ENCODE results near the gene RABL6.
"Not testable (repeated sequence)": the region's sequence is repeated elsewhere in the genome, so short reads cannot be mapped to it uniquely, and the experiment has no call there.

Gene RABL6

DNA sequence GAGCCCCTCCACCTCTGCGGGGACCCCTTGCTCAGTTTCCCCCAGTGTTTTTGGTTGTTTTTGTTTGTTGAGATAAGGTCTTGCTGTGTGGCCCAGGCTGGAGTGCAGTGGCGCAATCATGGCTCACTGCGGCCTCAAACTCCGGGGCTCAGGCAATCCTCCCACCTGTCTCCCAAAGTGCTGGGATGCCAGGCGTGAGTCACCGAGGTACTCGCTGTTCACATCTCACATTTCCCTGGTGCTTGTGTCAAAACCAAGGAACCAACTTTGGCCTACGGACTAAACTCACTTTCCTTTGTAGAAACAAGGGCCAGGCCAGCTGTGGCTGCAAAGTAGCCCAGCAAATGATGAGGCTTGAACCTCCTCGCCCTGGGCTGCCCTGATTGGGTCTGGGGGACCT, 24.8 kb downstream of the RABL6 start (continued):
- TF ChIP-seq, protein P1, sequence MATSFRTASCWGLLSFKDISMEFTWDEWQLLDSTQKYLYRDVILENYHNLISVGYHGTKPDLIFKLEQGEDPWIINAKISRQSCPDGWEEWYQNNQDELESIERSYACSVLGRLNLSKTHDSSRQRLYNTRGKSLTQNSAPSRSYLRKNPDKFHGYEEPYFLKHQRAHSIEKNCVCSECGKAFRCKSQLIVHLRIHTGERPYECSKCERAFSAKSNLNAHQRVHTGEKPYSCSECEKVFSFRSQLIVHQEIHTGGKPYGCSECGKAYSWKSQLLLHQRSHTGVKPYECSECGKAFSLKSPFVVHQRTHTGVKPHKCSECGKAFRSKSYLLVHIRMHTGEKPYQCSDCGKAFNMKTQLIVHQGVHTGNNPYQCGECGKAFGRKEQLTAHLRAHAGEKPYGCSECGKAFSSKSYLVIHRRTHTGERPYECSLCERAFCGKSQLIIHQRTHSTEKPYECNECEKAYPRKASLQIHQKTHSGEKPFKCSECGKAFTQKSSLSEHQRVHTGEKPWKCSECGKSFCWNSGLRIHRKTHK (tag by site-specific recombination; IDR thresholded peaks at IDR 0.05) = no peak

DNA sequence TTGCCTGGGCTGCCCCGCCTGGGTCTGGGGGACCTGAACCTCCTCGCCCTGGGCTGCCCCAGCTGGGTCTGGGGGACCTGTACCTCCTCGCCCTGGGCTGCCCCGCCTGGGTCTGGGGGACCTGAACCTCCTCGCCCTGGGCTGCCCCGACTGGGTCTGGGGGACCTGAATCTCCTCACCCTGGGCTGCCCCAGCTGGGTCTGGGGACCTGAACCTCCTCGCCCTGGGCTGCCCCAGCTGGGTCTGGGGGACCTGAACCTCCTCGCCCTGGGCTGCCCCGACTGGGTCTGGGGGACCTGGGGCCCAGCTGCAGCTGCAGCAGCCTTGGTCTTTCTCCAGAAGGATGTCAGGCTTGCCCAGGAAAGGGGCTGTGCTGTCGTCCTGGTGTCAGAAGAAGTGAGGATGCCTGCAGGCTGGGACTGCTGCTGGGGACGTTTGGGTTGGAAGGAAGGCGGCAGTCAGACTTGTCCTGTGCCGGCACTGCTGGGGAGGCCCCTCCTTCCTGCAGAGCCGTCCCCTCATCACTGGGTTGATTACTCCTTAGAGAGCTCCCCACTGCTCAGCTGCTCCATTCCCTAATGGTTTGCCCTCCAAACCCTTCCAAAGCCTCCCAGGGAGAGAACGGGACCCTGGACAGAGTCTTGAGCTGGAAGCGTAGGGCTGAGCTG, 25.8 kb downstream of the RABL6 start:
- not testable (repeated sequence) for H3K4me3 ChIP-seq (ENCODE audit: low read depth, low read length); H3K4me1 ChIP-seq (ENCODE audit: control insufficient read depth, insufficient read depth, low read length); H3K9me3 ChIP-seq (ENCODE audit: control insufficient read depth, insufficient read depth, low read depth, low read length); H3K27ac ChIP-seq (ENCODE audit: extremely low read depth, low read depth, low read length)
- ChIA-PET POLR2A (interaction anchor here (1.4 kb wide), 1 partner anchor 25 kb away, joined by 3 read pairs; no protein-coding TSS in a partner anchor), CTCF (interaction anchor here (0.6 to 1.1 kb wide), 4 partner anchors 9 to 45 kb away, joined by 3 to 4 read pairs (median 3); partner anchors contain the start of gene AJM1)
- TF ChIP-seq GLIS1 (tag by site-specific recombination; IDR thresholded peaks at IDR 0.05) (peak; percentile 31; the same call in 1 of the 2 replicates), ZNF600 (tag by site-specific recombination; IDR thresholded peaks at IDR 0.05) (peak; percentile 89), ZIC2 (tag by site-specific recombination; IDR thresholded peaks at IDR 0.05) (peak; percentile 34), ZNF394 (tag by site-specific recombination; IDR thresholded peaks at IDR 0.05; ENCODE audit: borderline replicate concordance) (peak; percentile 53; the same call in 1 of the 2 replicates)
- TF ChIP-seq, protein P2, sequence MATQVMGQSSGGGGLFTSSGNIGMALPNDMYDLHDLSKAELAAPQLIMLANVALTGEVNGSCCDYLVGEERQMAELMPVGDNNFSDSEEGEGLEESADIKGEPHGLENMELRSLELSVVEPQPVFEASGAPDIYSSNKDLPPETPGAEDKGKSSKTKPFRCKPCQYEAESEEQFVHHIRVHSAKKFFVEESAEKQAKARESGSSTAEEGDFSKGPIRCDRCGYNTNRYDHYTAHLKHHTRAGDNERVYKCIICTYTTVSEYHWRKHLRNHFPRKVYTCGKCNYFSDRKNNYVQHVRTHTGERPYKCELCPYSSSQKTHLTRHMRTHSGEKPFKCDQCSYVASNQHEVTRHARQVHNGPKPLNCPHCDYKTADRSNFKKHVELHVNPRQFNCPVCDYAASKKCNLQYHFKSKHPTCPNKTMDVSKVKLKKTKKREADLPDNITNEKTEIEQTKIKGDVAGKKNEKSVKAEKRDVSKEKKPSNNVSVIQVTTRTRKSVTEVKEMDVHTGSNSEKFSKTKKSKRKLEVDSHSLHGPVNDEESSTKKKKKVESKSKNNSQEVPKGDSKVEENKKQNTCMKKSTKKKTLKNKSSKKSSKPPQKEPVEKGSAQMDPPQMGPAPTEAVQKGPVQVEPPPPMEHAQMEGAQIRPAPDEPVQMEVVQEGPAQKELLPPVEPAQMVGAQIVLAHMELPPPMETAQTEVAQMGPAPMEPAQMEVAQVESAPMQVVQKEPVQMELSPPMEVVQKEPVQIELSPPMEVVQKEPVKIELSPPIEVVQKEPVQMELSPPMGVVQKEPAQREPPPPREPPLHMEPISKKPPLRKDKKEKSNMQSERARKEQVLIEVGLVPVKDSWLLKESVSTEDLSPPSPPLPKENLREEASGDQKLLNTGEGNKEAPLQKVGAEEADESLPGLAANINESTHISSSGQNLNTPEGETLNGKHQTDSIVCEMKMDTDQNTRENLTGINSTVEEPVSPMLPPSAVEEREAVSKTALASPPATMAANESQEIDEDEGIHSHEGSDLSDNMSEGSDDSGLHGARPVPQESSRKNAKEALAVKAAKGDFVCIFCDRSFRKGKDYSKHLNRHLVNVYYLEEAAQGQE (tag by site-specific recombination; IDR thresholded peaks at IDR 0.05) = peak; percentile 75
- H3K36me3 ChIP-seq (ENCODE audit: control insufficient read depth in 2 of 2, insufficient read depth in 1 of 2, low read length in 2 of 2) = peaks cover 0 to 67% of the 10 kb centered on the region in 2 experiments; a peak in 2 of 3 replicates

DNA sequence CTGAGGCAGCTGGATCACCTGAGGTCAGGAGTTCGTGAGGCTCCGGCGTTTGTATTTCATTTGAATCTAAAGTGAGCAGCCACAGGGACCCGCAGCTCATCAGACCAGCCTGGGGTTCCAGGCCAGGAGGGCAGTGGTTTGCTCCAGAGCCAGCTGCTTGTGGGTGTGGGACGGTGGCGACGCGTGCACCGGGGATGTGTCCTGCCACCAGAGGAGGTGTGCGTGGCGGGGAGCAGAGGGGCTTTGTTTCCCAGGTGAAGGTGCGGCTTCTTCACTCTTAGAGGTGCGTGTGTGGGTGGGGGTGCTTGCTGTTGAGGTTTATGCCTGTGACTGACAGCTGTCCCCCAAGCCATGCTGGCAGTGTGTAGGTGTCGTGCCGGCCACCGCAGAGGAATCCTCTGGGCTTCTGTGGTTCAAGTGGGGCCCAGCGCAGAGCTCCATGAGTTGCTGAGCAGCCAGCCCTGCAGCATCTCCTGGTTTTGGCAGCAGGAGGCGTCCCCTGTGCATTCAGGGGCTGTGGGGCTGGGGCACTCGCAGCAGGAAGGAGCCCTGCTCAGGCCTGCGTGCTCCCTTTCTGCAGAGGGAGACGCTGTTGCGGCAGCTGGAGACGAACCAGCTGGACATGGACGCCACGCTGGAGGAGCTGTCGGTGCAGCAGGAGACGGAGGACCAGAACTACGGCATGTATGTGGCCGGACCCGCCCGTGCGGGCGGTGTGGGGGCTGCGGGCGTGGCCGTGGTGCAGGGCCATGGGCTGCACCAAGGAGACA, 27.6 kb downstream of the RABL6 start:
- POLR2A ChIA-PET = interaction anchor here (0.6 to 1.7 kb wide), 6 partner anchors 12 to 283 kb away, joined by 3 to 7 read pairs (median 4); partner anchors contain the start of gene RABL6
- Histone ChIP-seq H3K27ac (ENCODE audit: extremely low read depth, low read depth, low read length) (no peak overlapping the region), H3K9me3 (ENCODE audit: control insufficient read depth, insufficient read depth, low read depth, low read length) (no peaks in the 10 kb centered on the region), H3K36me3 (ENCODE audit: control insufficient read depth in 2 of 2, insufficient read depth in 1 of 2, low read length in 2 of 2) (peaks cover 0 to 66% of the 10 kb centered on the region in 2 experiments; a peak in 2 of 3 replicates), H3K4me3 (ENCODE audit: low read depth, low read length) (no peak overlapping the region), H3K4me1 (ENCODE audit: control insufficient read depth, insufficient read depth, low read length) (no peaks in the 10 kb centered on the region)
- CTCF ChIA-PET = interaction anchor here (1.1 to 1.8 kb wide), 4 partner anchors 43 to 200 kb away, joined by 3 to 7 read pairs (median 6); no protein-coding TSS in a partner anchor
- TF ChIP-seq ZNF146 (tag by site-specific recombination; IDR thresholded peaks at IDR 0.05) (no peak), ZNF266 (tag by site-specific recombination; IDR thresholded peaks at IDR 0.05; ENCODE audit: low read depth) (no peak), ZFP69B (tag by site-specific recombination; IDR thresholded peaks at IDR 0.05) (0 out of 2 replicates have a peak, but pooled peaks have one; percentile 14), ZNF23 (tag by site-specific recombination; IDR thresholded peaks at IDR 0.05; ENCODE audit: borderline replicate concordance) (no peak), ZNF214 (tag by site-specific recombination; IDR thresholded peaks at IDR 0.05; ENCODE audit: borderline replicate concordance) (no peak), ZNF776 (tag by site-specific recombination; IDR thresholded peaks at IDR 0.05; ENCODE audit: borderline replicate concordance) (no peak), ZBTB48 (tag by site-specific recombination; IDR thresholded peaks at IDR 0.05) (no peak), ZNF600 (tag by site-specific recombination; IDR thresholded peaks at IDR 0.05) (0 out of 2 replicates have a peak, but pooled peaks have one; percentile 34), ZNF423 (tag by site-specific recombination; IDR thresholded peaks at IDR 0.05) (no peak), KLF8 (tag by site-specific recombination; IDR thresholded peaks at IDR 0.05) (peak; percentile 86; the same call in 1 of the 2 replicates)
- TF ChIP-seq, protein P3, sequence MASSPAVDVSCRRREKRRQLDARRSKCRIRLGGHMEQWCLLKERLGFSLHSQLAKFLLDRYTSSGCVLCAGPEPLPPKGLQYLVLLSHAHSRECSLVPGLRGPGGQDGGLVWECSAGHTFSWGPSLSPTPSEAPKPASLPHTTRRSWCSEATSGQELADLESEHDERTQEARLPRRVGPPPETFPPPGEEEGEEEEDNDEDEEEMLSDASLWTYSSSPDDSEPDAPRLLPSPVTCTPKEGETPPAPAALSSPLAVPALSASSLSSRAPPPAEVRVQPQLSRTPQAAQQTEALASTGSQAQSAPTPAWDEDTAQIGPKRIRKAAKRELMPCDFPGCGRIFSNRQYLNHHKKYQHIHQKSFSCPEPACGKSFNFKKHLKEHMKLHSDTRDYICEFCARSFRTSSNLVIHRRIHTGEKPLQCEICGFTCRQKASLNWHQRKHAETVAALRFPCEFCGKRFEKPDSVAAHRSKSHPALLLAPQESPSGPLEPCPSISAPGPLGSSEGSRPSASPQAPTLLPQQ (tag by site-specific recombination; IDR thresholded peaks at IDR 0.05) = 0 out of 2 replicates have a peak, but pooled peaks have one; percentile 25
- TF ChIP-seq, protein P4, sequence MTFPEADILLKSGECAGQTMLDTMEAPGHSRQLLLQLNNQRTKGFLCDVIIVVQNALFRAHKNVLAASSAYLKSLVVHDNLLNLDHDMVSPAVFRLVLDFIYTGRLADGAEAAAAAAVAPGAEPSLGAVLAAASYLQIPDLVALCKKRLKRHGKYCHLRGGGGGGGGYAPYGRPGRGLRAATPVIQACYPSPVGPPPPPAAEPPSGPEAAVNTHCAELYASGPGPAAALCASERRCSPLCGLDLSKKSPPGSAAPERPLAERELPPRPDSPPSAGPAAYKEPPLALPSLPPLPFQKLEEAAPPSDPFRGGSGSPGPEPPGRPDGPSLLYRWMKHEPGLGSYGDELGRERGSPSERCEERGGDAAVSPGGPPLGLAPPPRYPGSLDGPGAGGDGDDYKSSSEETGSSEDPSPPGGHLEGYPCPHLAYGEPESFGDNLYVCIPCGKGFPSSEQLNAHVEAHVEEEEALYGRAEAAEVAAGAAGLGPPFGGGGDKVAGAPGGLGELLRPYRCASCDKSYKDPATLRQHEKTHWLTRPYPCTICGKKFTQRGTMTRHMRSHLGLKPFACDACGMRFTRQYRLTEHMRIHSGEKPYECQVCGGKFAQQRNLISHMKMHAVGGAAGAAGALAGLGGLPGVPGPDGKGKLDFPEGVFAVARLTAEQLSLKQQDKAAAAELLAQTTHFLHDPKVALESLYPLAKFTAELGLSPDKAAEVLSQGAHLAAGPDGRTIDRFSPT (tag by site-specific recombination; IDR thresholded peaks at IDR 0.05) = no peak
- TF ChIP-seq, protein P5, sequence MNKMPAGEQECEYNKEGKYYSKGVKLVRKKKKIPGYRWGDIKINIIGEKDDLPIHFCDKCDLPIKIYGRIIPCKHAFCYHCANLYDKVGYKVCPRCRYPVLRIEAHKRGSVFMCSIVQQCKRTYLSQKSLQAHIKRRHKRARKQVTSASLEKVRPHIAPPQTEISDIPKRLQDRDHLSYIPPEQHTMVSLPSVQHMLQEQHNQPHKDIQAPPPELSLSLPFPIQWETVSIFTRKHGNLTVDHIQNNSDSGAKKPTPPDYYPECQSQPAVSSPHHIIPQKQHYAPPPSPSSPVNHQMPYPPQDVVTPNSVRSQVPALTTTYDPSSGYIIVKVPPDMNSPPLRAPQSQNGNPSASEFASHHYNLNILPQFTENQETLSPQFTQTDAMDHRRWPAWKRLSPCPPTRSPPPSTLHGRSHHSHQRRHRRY (tag by site-specific recombination; IDR thresholded peaks at IDR 0.05) = no peak
